ENCODE results near the gene ADAMTS8. TPM values are rescaled to one million over a fixed set of nuclear protein-coding genes. Genes with fewer than 3 reads are reported as not detected.

ADAMTS8 gene
- total RNA-seq, 1 donor from 2014 or later = not detected

DNA sequence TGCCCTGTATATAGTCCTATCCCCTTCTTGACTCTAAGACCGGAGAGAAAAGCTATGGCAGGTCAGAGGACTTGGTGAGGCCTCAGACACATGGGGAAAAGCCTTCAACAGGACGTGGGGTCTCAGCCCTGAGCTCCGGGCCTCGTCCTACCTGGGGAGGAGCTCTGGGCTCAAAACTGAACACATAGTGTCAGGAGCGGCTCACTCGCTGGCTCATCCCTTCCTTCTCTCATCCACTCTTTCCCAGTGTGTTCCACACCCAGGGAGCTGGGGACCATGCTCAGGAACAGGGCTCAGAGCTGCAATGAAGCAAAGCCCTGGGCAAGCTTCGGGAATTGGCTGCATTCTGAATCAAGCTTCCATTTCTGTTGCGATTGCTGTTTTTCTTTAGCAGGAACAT, 34.5 kb upstream of the ADAMTS8 start:
- no peak for DNase-seq (ENCODE audit: low read depth)

DNA sequence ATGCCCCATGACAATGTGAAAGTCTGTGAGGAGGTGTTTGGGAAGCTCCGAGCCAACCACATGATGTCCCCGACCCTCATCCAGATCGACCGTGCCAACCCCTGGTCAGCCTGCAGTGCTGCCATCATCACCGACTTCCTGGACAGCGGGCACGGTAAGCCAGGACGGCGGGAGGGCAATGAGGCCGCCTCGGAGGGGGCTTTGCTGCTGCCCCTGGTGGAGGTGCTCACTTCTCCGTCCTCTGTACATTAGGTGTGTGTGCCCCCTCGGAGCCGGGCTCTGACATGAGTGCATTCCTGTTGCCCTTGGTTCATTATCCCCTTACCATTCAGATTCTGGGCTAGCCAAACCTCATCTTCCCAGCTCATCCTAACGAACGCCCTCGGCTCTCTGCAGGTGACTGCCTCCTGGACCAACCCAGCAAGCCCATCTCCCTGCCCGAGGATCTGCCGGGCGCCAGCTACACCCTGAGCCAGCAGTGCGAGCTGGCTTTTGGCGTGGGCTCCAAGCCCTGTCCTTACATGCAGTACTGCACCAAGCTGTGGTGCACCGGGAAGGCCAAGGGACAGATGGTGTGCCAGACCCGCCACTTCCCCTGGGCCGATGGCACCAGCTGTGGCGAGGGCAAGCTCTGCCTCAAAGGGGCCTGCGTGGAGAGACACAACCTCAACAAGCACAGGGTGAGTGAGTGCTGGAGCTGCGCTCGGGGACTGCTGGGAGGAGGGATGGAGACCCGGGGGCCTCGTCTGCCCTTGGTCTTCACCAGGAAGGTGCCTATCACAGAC, 33.9 kb upstream of the ADAMTS8 start:
- DNase-seq (ENCODE audit: low read depth) = no peak

GRCh38 chr11:130459521-130459920, 31.1 kb upstream of the ADAMTS8 start:
- peak; percentile 56 for DNase-seq (ENCODE audit: low read depth)

GRCh38 chr11:130458410-130458729, 30.0 kb upstream of the ADAMTS8 start:
- no peak for DNase-seq (ENCODE audit: low read depth)

DNA sequence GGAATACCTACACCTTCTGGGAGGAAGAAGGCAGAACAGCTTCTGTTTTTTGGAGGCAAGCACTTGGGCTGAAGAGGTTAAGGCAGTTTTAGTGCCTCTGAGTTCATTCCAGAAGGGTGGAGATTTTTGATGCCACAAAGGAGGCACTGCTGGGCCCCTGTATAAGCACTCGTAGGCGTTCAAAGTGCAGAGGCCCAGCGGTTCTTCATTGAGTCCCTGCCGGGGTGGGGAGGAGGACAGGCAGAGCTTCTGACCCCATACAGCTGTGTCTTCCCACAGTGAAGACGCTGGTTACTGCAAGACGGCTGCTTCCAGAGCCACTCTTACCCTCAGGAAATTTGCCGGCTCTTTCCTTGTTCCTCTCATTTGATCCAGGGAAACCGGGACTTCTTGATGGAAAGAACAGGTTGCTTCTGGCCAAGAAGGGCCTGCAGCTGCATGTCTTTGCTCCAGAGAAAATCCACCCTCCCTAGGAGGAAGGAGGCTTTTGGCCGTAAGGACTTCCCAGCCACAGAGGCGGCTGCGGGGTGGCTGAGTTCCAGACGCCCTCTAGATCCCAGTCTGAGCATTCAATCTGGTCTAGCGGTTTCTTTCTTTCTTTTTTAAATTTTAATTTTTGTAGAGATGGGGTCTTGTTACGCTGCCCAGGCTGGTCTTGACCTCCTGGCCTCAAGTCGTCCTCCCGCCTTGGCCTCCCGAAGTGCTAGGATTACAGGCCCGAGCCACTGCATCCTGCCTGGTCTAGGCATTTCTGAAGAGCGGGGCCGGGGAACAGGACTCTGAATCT, 29.4 kb upstream of the ADAMTS8 start:
- DNase-seq (ENCODE audit: low read depth) = no peak

GRCh38 chr11:130456286-130456685, 27.9 kb upstream of the ADAMTS8 start:
- no peak for DNase-seq (ENCODE audit: low read depth)

DNA sequence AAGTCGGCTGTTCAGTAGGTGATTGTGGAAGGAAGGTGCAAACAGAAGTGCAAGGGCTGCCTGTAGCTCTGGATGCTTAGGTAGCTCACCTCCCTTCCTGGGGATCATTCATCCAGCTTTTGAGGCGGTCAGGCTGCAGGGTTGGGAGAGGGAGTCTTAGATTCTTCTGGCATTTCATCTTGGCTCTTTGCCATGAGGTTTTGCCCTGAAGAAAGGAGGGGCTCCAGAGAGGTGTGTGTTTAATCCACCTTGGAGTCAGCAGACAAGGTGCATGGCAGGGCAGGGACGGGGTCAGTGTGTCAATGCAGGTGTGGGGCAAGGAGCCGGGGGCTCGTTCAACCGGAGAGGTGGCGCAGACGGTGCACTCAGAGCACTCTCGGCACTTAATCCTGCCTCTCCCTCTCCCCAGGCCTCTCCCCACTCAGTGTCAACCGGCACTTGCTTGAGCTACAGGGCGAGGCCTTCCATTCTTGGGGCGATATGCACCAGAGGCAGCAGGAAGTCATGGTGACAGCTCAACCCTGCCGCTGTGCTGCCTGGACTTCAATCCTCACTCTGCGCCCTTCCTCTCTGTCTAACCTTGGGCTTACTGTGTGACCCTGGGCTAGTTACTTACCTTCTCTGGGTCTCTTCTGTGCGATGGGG, 27.2 kb upstream of the ADAMTS8 start:
- peak; percentile 29 for DNase-seq (ENCODE audit: low read depth)

DNA sequence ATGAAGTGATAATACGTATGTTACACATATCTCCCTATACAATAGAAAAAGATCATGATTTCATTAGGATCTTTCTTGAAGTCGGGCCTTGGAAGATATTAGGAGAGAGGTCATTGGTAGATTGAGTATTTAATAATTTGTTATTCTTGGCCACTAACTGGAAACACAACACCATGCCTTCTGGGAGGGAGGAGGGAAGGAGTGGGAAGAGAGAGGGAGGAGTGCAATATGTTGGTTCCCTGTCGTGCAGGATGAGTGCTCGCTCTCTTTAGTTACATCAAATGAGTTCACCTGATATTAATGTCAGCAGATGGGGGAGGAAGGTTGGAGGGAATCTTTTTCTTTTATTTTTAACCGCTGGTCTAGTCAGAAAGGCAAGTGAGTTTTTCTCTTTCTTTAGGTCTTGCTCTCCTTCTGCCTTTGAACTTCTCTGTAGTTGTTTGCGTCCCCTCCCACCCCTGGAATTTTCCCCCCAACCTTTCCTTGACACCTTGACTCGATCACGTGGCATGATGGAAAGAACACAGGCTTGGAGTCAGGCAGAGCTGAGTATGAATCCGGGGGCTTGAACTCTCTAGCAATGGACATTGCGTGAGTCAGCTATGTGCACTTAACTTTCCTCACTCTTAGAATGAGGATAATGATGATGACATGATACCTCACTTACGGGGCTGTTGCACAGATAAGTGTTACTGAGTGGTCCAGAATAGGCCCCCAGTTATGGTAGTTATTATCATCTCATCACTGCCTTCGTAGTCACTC, 26.3 kb upstream of the ADAMTS8 start:
- peak; percentile 45 for DNase-seq (ENCODE audit: low read depth)

DNA sequence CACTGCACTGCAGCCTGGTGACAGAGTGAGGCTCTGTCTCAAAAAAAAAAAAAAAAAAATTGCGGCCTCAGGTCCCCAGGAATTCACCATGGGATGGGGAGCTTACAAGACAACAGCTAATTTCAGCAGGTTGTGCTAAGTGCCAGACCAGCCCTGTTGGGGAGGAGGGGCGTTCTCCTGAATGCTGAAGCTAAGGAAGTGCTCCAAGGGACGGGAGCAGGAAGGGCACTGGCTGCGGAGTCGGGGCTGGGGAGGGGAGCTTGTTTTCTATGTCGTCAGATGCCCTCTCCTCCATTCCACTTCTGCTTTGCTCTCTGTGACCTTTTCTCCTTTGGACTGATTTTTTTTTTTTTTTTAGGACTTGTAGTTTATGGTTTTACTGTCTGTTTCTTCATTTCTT, 24.5 kb upstream of the ADAMTS8 start:
- DNase-seq (ENCODE audit: low read depth) = no peak

DNA sequence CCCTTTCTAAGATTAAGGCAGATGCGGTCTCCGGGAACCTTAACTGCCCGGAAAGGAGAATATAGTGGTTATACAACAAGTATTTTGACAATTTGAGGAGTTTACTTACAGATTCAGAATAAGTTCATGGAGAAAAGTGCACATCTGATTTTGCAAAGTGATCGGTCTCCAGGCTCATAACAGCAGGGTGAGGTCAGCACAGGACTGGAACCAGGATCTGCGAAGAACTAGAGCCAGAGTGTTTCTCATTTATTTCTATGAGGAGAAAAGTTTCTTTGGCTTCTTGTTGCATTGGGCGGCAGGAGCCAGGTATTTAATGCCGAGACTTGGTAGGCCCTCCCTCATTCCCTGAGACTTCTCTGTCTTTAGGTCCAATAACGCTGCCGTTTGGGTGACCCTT, 23.8 kb upstream of the ADAMTS8 start:
- no peak for DNase-seq (ENCODE audit: low read depth)

DNA sequence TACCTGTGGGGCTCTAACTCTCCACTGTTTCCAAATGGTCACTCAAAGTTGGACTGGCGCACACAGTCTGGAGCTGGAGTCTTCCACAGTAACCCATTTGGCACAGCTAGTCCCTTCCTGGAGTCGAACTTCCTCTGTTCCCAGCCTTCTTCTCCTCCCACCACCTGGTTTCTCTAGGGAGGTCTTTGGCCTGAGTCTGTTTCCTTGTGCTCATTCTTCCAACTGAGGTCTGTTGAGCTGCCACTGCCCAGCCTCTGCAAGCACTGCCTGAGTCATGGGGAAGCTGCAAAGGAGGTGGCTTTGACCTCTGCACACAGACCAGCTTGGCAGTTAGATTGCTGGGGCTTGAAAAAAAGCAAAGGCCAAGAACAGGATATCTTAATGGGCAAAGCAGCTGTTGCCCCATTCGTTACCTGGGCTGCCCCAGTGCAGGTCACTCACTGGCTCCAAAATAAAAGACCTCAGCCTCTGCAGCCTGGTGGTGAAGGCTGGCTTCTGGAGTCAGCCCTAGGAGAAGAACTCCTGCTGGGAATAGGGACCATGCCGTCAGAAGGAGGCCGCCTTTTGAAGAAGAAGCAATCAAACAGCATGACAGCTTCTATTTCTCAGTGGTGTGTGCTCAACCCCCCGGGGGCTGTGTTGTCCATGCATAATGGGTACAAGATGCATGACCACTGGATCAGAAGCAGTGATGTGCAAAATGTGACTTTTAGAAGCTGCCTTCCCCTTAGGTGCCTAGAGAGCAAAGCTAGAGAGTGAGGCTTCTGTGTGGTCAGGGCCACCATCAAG, 23.0 kb upstream of the ADAMTS8 start:
- peak; percentile 77 for DNase-seq (ENCODE audit: low read depth)

DNA sequence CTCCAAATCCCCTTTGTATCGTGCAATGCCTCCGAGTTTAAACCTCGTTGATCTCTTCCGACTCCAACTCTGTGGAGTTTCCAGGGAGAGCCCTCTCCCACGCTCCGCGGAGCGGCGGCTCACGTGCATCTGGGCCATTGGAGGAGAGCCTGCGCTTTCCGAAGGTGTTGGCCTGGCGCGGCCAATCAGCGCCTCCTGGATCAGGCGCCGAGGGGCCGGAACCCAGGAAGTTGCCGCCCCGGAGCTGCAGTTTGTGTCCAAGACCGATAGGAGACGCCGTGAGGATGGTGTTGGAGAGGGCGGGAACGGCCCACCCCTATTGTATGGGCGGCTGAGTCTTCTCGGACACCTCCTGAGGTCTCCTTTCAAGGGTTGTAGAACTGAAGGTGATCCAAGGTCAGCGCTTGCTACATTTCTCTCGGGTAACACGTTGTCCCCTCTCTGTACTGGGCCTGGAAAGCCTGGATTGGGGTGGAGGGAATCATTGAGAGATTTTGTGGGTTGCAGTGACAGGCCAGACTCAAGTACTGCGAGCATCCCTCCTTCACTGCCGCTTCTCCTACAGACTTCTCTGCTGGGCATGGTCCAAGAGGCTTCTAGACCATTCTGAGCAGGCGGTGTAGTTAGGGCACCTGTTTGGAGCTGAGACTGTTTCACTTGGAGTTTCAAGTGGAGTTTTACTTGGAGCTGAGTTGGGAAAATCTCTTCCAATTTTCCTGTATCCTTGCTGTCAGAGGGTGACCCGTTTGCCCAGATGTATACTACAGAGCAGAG, 21.8 kb upstream of the ADAMTS8 start:
- peak; percentile 50 for DNase-seq (ENCODE audit: low read depth)

GRCh38 chr11:130449310-130449990, 21.0 kb upstream of the ADAMTS8 start:
- DNase-seq (ENCODE audit: low read depth) = no peak

GRCh38 chr11:130448416-130449309, 20.3 kb upstream of the ADAMTS8 start, which contains the start of gene ADAMTS15:
TSS of gene ADAMTS15 (plus strand) at chr11:130448645. CDS start at chr11:130448974, 329 bp downstream.
- DNase-seq (ENCODE audit: low read depth) = peak; percentile 60

- no peak for DNase-seq (ENCODE audit: low read depth)
Observed at GRCh38 chr11:130448039-130448415, 19.6 kb upstream of the ADAMTS8 start.

DNA sequence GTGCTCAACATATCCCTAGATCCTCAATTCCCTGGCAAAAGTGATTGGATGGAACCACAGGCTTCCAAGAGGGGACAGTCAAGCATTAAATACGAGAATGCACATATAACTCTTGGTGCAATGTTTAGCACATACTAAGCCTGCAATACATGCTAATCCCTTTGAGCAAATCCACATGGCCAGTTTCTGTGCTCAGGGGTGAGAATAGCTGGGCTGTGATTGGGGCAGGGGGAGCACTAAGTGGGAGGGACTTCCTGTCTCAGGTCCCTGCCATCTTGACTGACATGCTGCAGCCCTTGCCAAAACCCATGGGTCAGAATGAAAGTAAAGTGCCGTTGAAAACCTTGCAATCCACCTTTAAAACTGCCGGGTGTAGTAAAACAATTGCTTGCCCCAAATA, 17.4 kb upstream of the ADAMTS8 start:
- DNase-seq (ENCODE audit: low read depth) = no peak

DNA sequence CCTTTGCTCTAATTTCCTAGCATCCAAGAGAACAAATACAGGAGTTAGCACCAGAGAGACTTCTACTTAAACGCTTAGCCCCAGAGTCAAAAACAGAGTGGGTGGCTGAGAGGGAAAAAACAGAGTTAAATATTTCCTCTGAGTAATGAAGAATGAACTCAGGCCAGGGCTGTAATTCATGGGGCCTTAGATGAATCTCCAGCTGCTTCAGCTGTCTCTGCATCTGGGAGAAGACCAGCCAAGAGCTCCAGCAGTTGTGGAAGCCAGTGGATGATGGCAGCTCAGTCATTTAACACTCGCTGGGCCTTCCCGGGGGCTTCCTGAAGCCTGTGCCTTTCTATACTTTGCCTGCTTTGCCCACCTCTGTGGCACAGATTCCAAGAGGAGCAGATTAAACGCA, 14.3 kb upstream of the ADAMTS8 start:
- DNase-seq (ENCODE audit: low read depth) = no peak

GRCh38 chr11:130441719-130442118, 13.3 kb upstream of the ADAMTS8 start:
- no peak for DNase-seq (ENCODE audit: low read depth)

- DNase-seq (ENCODE audit: low read depth) = no peak
Observed at GRCh38 chr11:130439876-130440275, 11.5 kb upstream of the ADAMTS8 start.

Measured in renal cortical epithelial cell (primary cell).